ENCODE measurements around the gene GDPD3. TPM values are rescaled to one million over a fixed set of nuclear protein-coding genes. Genes with fewer than 3 reads are reported as not detected.
A peak's percentile ranks its signal among the peaks of the same experiment; 100 is the strongest.

The GDPD3 gene
- total RNA-seq, 6 donors from 2014 or later = 1.1 to 17.8 (median 5.4) TPM

DNA sequence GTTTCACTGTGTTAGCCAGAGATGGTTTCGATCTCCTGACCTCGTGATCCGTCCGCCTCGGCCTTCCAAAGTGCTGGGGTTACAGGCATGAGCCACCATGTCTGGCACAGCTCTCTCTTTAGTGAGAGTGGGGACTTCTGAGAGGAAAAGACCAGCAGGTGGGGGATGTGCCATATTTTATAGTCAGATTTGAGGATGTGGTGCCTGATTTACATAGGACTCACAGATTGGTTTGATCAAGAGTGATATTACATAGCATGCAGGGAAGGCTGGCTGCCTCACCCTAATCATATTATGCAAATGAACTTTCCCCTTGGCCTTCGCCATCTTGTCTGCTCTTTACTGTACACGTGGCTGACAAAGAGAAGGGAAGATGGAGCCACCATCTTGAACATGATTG, 37.8 kb upstream of the GDPD3 start:
- Histone ChIP-seq H3K4me3 (no peak overlapping the region), H3K27ac (no peak overlapping the region), H3K9me3 (peaks cover 0 to 13% (median 6%) of the 10 kb centered on the region in 4 donors), H3K27me3 (no peaks in the 10 kb centered on the region), H3K36me3 (no peaks in the 10 kb centered on the region), H3K4me1 (no peaks in the 10 kb centered on the region)
- ATAC-seq (ENCODE audit: low FRiP score in 2 of 2) (no peak), DNase-seq (no peak)
- 90 to 94% methylated on average over 7 of the region's 7 CpGs for WGBS, 2 donors
- TF ChIP-seq POLR2AphosphoS5 (IDR thresholded peaks at IDR 0.05) (no peak), POLR2A (IDR thresholded peaks at IDR 0.05) (no peak), EP300 (IDR thresholded peaks at IDR 0.05) (no peak)
- TF ChIP-seq, protein P1, sequence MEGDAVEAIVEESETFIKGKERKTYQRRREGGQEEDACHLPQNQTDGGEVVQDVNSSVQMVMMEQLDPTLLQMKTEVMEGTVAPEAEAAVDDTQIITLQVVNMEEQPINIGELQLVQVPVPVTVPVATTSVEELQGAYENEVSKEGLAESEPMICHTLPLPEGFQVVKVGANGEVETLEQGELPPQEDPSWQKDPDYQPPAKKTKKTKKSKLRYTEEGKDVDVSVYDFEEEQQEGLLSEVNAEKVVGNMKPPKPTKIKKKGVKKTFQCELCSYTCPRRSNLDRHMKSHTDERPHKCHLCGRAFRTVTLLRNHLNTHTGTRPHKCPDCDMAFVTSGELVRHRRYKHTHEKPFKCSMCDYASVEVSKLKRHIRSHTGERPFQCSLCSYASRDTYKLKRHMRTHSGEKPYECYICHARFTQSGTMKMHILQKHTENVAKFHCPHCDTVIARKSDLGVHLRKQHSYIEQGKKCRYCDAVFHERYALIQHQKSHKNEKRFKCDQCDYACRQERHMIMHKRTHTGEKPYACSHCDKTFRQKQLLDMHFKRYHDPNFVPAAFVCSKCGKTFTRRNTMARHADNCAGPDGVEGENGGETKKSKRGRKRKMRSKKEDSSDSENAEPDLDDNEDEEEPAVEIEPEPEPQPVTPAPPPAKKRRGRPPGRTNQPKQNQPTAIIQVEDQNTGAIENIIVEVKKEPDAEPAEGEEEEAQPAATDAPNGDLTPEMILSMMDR (IDR thresholded peaks at IDR 0.05) = no peak

- Histone ChIP-seq H3K36me3 (no peaks in the 10 kb centered on the region), H3K27ac (peak overlapping the region in 1 of 4 donors; percentile 57), H3K27me3 (no peaks in the 10 kb centered on the region), H3K4me3 (no peak overlapping the region), H3K9me3 (peaks cover 0 to 13% (median 6%) of the 10 kb centered on the region in 4 donors), H3K4me1 (no peaks in the 10 kb centered on the region)
- ATAC-seq (ENCODE audit: low FRiP score in 2 of 2) = peak in 1 of 2 donors; percentile 53
- DNase-seq = no peak
- TF ChIP-seq POLR2A (IDR thresholded peaks at IDR 0.05) (no peak), EP300 (IDR thresholded peaks at IDR 0.05) (no peak), POLR2AphosphoS5 (IDR thresholded peaks at IDR 0.05) (no peak)
- WGBS, 2 donors = 83 to 85% methylated on average over 5 of the region's 5 CpGs
Measured at GRCh38 chr16:30149250-30149930, 36.1 kb upstream of the GDPD3 start.

GRCh38 chr16:30147843-30148510, 34.6 kb upstream of the GDPD3 start:
- TF ChIP-seq EP300 (IDR thresholded peaks at IDR 0.05) (no peak), POLR2A (IDR thresholded peaks at IDR 0.05) (no peak), POLR2AphosphoS5 (IDR thresholded peaks at IDR 0.05) (no peak)
- TF ChIP-seq, protein P1 (IDR thresholded peaks at IDR 0.05) = no peak
- Histone ChIP-seq H3K36me3 (no peaks in the 10 kb centered on the region), H3K27me3 (no peaks in the 10 kb centered on the region), H3K27ac (no peak overlapping the region), H3K4me1 (no peaks in the 10 kb centered on the region), H3K4me3 (no peak overlapping the region), H3K9me3 (peaks cover 0 to 13% (median 6%) of the 10 kb centered on the region in 4 donors)
- 84% methylated on average over 3 of the region's 3 CpGs for WGBS, 2 donors
- no peak for DNase-seq
- no peak for ATAC-seq (ENCODE audit: low FRiP score in 2 of 2)

DNA sequence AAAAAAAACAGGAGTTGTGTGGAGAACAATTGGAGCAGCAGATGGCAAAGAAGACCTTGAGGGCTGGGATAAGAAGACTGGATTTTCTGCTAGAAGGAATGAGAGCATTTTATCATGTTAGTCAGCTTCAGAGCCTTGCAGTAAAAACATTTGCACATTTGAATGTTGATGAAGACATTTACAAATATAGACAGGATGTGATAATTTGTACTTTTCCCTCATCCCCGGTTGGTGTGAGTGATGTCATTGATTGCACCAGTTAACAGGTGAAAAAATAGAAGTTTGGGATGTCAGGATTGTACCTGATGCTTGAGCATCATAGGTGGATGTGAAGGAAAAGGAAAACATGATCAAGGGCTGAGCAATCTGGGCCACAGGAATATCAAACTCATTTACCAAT, 32.3 kb upstream of the GDPD3 start:
- ATAC-seq (ENCODE audit: low FRiP score in 2 of 2) (no peak), DNase-seq (no peak)
- no peaks in the 10 kb centered on the region for H3K4me1 ChIP-seq
- no peak overlapping the region for H3K4me3 ChIP-seq
- H3K36me3 ChIP-seq = no peaks in the 10 kb centered on the region
- WGBS, 2 donors = 19 to 76% methylated on average over 1 of the region's 1 CpG
- H3K27me3 ChIP-seq = no peaks in the 10 kb centered on the region
- TF ChIP-seq EP300 (IDR thresholded peaks at IDR 0.05) (no peak), POLR2AphosphoS5 (IDR thresholded peaks at IDR 0.05) (no peak), POLR2A (IDR thresholded peaks at IDR 0.05) (no peak)
- TF ChIP-seq, protein P1 (IDR thresholded peaks at IDR 0.05) = no peak
- no peak overlapping the region for H3K27ac ChIP-seq
- peaks cover 0 to 13% (median 6%) of the 10 kb centered on the region in 4 donors for H3K9me3 ChIP-seq

DNA sequence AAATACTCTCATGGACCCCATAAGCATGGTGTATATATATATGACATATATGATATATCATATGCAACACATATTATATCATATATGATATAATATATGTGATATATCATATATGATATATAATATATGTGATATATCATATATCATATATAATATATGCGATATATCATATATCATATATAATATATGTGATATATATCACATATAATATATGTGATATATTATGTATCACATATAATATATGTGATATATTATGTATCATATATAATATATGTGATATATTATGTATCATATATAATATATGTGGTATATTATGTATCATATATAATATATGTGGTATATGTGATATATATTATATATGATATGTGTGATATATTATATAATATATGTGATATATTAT, 31.6 kb upstream of the GDPD3 start:
- no peaks in the 10 kb centered on the region for H3K36me3 ChIP-seq
- H3K9me3 ChIP-seq = peaks cover 0 to 13% (median 6%) of the 10 kb centered on the region in 4 donors
- WGBS, 2 donors = 43 to 80% methylated on average over 1 of the region's 1 CpG
- peaks cover 0 to 3% (median 1%) of the 10 kb centered on the region in 4 donors for H3K4me1 ChIP-seq
- ATAC-seq (ENCODE audit: low FRiP score in 2 of 2) (no peak), DNase-seq (no peak)
- no peaks in the 10 kb centered on the region for H3K27me3 ChIP-seq
- TF ChIP-seq EP300 (IDR thresholded peaks at IDR 0.05) = no peak
- TF ChIP-seq, protein P1 (IDR thresholded peaks at IDR 0.05) = no peak
- TF ChIP-seq POLR2A (IDR thresholded peaks at IDR 0.05) = no peak
- TF ChIP-seq POLR2AphosphoS5 (IDR thresholded peaks at IDR 0.05) = no peak
- no peak overlapping the region for H3K4me3 ChIP-seq
- no peak overlapping the region for H3K27ac ChIP-seq
